ENCODE data around the gene SMLR1. TPM values are rescaled to one million over a fixed set of nuclear protein-coding genes. Genes with fewer than 3 reads are reported as not detected.

SMLR1 gene
- total RNA-seq, 4 donors from 2014 or later, result not detected

DNA sequence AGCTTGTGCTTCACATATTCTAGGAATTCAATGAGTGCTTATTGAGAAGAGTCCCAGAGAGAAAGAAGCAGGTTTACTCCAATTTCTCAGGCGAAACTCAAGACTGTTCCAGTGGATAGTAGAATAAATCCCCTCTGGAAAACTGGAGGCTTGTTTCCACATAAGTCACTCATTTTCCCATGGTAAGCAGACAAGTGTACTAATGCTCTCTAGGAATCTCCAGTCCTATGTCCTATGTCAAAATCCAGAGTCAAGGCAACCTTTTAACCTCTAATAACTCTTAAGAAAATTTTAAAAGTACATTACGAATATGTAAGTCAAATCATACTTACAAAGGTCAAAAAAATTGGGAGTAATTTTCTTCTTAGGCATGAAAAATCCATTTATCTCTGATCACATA lies 35.2 kb downstream of the SMLR1 start:
- DNase-seq (ENCODE audit: low spot score) (no peak), ATAC-seq (ENCODE audit: low FRiP score) (no peak)
- TF ChIP-seq, protein P1, sequence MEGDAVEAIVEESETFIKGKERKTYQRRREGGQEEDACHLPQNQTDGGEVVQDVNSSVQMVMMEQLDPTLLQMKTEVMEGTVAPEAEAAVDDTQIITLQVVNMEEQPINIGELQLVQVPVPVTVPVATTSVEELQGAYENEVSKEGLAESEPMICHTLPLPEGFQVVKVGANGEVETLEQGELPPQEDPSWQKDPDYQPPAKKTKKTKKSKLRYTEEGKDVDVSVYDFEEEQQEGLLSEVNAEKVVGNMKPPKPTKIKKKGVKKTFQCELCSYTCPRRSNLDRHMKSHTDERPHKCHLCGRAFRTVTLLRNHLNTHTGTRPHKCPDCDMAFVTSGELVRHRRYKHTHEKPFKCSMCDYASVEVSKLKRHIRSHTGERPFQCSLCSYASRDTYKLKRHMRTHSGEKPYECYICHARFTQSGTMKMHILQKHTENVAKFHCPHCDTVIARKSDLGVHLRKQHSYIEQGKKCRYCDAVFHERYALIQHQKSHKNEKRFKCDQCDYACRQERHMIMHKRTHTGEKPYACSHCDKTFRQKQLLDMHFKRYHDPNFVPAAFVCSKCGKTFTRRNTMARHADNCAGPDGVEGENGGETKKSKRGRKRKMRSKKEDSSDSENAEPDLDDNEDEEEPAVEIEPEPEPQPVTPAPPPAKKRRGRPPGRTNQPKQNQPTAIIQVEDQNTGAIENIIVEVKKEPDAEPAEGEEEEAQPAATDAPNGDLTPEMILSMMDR (IDR thresholded peaks at IDR 0.05), result no peak

GRCh38 chr6:130863415-130864230 lies 36.4 kb downstream of the SMLR1 start:
- ATAC-seq (ENCODE audit: low FRiP score) (no peak), DNase-seq (ENCODE audit: low spot score) (no peak)
- TF ChIP-seq, protein P1 (IDR thresholded peaks at IDR 0.05), result no peak

DNA sequence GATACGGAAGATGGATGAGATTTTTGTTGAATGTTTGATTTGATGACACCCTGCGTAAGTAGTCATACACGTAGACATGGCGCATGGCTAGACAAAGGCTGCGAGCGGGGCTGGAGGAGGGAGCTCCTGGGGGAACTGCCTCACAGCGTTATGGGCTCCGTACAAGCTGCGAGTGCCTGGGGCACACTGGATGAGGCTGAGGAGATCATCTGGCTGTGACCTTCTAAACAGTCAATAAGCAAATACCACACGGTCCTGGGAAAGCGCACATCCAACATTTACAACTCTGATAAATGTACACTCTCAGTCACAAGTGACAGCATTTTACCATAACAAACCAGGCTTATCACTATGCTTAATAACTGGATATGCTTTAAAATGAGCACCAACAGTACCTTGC lies 37.1 kb downstream of the SMLR1 start:
- ATAC-seq (ENCODE audit: low FRiP score) (no peak), DNase-seq (ENCODE audit: low spot score) (no peak)
- TF ChIP-seq, protein P1 (IDR thresholded peaks at IDR 0.05), result no peak

GRCh38 chr6:130865793-130866192 lies 38.6 kb downstream of the SMLR1 start:
- ATAC-seq (ENCODE audit: low FRiP score) (no peak), DNase-seq (ENCODE audit: low spot score) (no peak)

GRCh38 chr6:130869681-130870080 lies 42.5 kb downstream of the SMLR1 start:
- TF ChIP-seq, protein P1 (IDR thresholded peaks at IDR 0.05), result no peak
- ATAC-seq (ENCODE audit: low FRiP score) (no peak), DNase-seq (ENCODE audit: low spot score) (no peak)

More at GRCh38 chr6:130865793-130866192, 38.6 kb downstream of the SMLR1 start:
- TF ChIP-seq, protein P1 (IDR thresholded peaks at IDR 0.05), result no peak

DNA sequence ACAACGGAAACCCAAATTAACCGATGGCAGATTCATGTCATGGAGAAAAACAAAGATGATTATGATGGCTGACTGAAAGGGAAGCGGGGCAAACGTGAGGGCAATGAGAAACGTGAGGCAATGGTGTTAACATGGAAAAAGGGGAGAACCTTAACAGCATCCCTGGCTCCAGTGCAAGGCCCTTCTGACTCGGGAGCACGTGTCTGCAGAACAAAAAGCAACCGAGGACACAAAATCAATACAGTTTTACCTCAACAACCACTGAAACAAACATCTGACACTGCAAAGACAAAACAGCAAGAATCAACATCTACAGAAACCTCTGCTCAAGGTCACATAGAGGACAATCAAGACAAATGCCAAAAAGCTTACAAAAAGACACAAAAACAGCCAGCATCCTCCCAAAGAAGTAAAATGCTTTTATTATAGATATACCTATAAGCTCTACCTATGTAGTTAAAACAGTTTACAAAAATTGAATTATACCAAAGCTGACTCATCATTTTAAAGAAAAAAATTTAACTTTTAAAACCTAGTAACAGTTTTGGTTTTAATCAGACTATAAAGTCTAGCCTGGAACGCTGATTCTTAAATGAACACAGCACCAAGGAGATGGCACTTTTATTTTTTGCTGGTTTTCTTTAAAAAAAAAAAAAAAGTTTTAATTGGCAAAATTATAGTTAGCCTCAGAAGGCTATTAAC lies 43.1 kb downstream of the SMLR1 start:
- no peak for ATAC-seq (ENCODE audit: low FRiP score)
- TF ChIP-seq, protein P1 (IDR thresholded peaks at IDR 0.05), result no peak
- DNase-seq (ENCODE audit: low spot score), result no peak
